H1 (cell line): ENCODE results near the gene NEGR1. TPM values are rescaled to one million over a fixed set of nuclear protein-coding genes. Genes with fewer than 3 reads are reported as not detected.

Source experiments
- CTCF ChIA-PET: fragments of 300-600 bp; sonication (Branson Sonifier 250); formaldehyde crosslinking; loops from one replicate; lab custom pipeline; 2021; ENCODE audit not compliant: partially characterized antibody; lab: Charles Lee
- POLR2A ChIA-PET: fragments of 300-600 bp; sonication (Branson Sonifier 250); formaldehyde crosslinking; loops from one replicate; lab custom pipeline; 2021; ENCODE audit warnings: inconsistent platforms; ENCODE audit not compliant: partially characterized antibody; lab: Charles Lee
- DNase-seq, 2 experiments: peaks; one replicate each; pipeline versions ENCODE4 v3.0.0 to v3.0.0-alpha.2; 2010 to 2022; ENCODE audit warnings: low spot score in 2 of 2, low read depth in 1 of 2, mixed read lengths in 1 of 2
- FAIRE-seq: peaks from 2 replicates; lab custom pipeline; 2011; peaks lifted over from hg19 to GRCh38; lab: Jason Lieb, UNC
- H2AFZ ChIP-seq: 2 replicates; pipeline ENCODE4 v1.8.1; 2012; ENCODE audit warnings: low read length, inconsistent platforms
- H2AK5ac ChIP-seq: 2 replicates; pipeline ENCODE4 v1.6.1; 2013; ENCODE audit warnings: low read depth, low read length
- H2BK120ac ChIP-seq: replicated peaks from 2 replicates; pipeline ENCODE3; 2013; ENCODE audit warnings: low read depth, low read length, inconsistent platforms
- H2BK12ac ChIP-seq: 2 replicates; pipeline ENCODE4 v1.6.1; 2013; ENCODE audit warnings: low read depth, low read length
- H2BK15ac ChIP-seq: 2 replicates; pipeline ENCODE4 v1.6.1; 2013; ENCODE audit warnings: low read length
- H2BK20ac ChIP-seq: 2 replicates; pipeline ENCODE4 v1.6.1; 2013; ENCODE audit warnings: low read length
- H2BK5ac ChIP-seq: 2 replicates; pipeline ENCODE4 v1.6.1; 2013; ENCODE audit warnings: low read depth, low read length
- H3K14ac ChIP-seq: 2 replicates; pipeline ENCODE4 v1.6.1; 2013; ENCODE audit warnings: inconsistent platforms; ENCODE audit not compliant: insufficient read length
- H3K18ac ChIP-seq: 2 replicates; pipeline ENCODE4 v1.6.1; 2013; ENCODE audit warnings: low read length; ENCODE audit errors: extremely low read depth
- H3K23ac ChIP-seq: 2 replicates; pipeline ENCODE4 v1.6.1; 2013; ENCODE audit warnings: inconsistent platforms; ENCODE audit not compliant: insufficient read length
- H3K23me2 ChIP-seq: 2 replicates; pipeline ENCODE4 v1.6.1; 2013; ENCODE audit warnings: low read depth, low read length
- H3K27ac ChIP-seq: 2 replicates; pipeline ENCODE4 v1.6.1; 2011; ENCODE audit warnings: low read depth, low read length, inconsistent platforms
- H3K27me3 ChIP-seq, 4 experiments: replicated peaks in 1 of 4; 1 replicate in 1 of 4; 2 replicates in 3 of 4; pipeline versions ENCODE4 v1.6.1 to v1.8.1; 2011 to 2013; ENCODE audit warnings: low read length in 3 of 4, mild to moderate bottlenecking in 3 of 4, inconsistent platforms in 2 of 4, mixed read lengths in 2 of 4, moderate library complexity in 1 of 4; ENCODE audit not compliant: control insufficient read depth in 3 of 4, insufficient read depth in 3 of 4; ENCODE audit errors: extremely low read depth in 1 of 4
- H3K36me3 ChIP-seq, 4 experiments: 2 replicates each; pipeline versions ENCODE4 v1.6.1 to v1.8.1; 2011 to 2013; ENCODE audit warnings: mild to moderate bottlenecking in 4 of 4, low read length in 3 of 4, moderate library complexity in 2 of 4, control low read depth in 1 of 4, inconsistent platforms in 1 of 4; ENCODE audit not compliant: insufficient read depth in 4 of 4, control insufficient read depth in 2 of 4
- H3K4ac ChIP-seq: replicated peaks from 2 replicates; pipeline ENCODE3; 2013; ENCODE audit warnings: low read length, low read depth, mixed read lengths, inconsistent platforms; ENCODE audit not compliant: insufficient read length
- H3K4me1 ChIP-seq, 4 experiments: replicated peaks in 1 of 4; 1 replicate in 1 of 4; 2 replicates in 3 of 4; pipeline versions ENCODE4 v1.6.1 to v1.8.1; 2011 to 2013; ENCODE audit warnings: low read length in 3 of 4, inconsistent platforms in 2 of 4, mixed read lengths in 1 of 4; ENCODE audit not compliant: insufficient read depth in 4 of 4, control insufficient read depth in 3 of 4
- H3K4me2 ChIP-seq, 2 experiments: 2 replicates each; pipeline versions ENCODE4 v1.6.1 to v1.8.1; 2011 to 2013; ENCODE audit warnings: low read depth in 2 of 2, low read length in 2 of 2, control low read depth in 1 of 2, inconsistent platforms in 1 of 2, mild to moderate bottlenecking in 1 of 2; ENCODE audit not compliant: insufficient read depth in 1 of 2
- H3K4me3 ChIP-seq, 4 experiments: fragments of 200-600, 300-600 bp in 1 of 4; sonication (generic), shearing (Covaris generic), sonication (Bioruptor Twin) in 1 of 4; 2 replicates each; pipeline versions ENCODE4 v1.5.1 to v1.8.1; 2011 to 2016; ENCODE audit warnings: low read length in 4 of 4, low read depth in 3 of 4, control low read depth in 2 of 4, inconsistent platforms in 2 of 4, mild to moderate bottlenecking in 2 of 4, mixed read lengths in 1 of 4, moderate library complexity in 1 of 4; ENCODE audit not compliant: insufficient read depth in 2 of 4; ENCODE audit errors: extremely low read depth in 1 of 4
- H3K56ac ChIP-seq: replicated peaks from 2 replicates; pipeline ENCODE3; 2013; ENCODE audit warnings: low read depth, mild to moderate bottlenecking, mixed read lengths, low read length, inconsistent platforms; ENCODE audit not compliant: insufficient read length
- H3K79me1 ChIP-seq: 2 replicates; pipeline ENCODE4 v1.6.1; 2013; ENCODE audit warnings: low read depth, low read length, control low read depth
- H3K79me2 ChIP-seq, 2 experiments: 2 replicates each; pipeline versions ENCODE4 v1.6.1 to v1.8.1; 2012 to 2013; ENCODE audit warnings: low read length in 2 of 2, mild to moderate bottlenecking in 2 of 2, inconsistent platforms in 1 of 2; ENCODE audit not compliant: insufficient read depth in 2 of 2, control insufficient read depth in 1 of 2
- H3K9ac ChIP-seq, 4 experiments: replicated peaks in 1 of 4; 1 replicate in 1 of 4; 2 replicates in 3 of 4; pipeline versions ENCODE4 v1.6.1 to v1.8.1; 2011 to 2013; ENCODE audit warnings: low read depth in 3 of 4, low read length in 3 of 4, control low read depth in 2 of 4, mild to moderate bottlenecking in 2 of 4, moderate library complexity in 2 of 4, inconsistent platforms in 1 of 4; ENCODE audit errors: extremely low read depth in 1 of 4
- H3K9me3 ChIP-seq, 2 experiments: 2 replicates each; pipeline versions ENCODE4 v1.6.1 to v1.8.1; 2012 to 2013; ENCODE audit warnings: mild to moderate bottlenecking in 2 of 2, moderate library complexity in 2 of 2, control low read depth in 1 of 2, inconsistent platforms in 1 of 2, low read depth in 1 of 2, low read length in 1 of 2, mixed read lengths in 1 of 2; ENCODE audit not compliant: insufficient read depth in 2 of 2
- H4K20me1 ChIP-seq, 2 experiments: replicated peaks in 1 of 2; 2 replicates each; pipeline versions ENCODE3 to v1.8.1; 2011 to 2013; ENCODE audit warnings: inconsistent platforms in 2 of 2, low read length in 2 of 2, mild to moderate bottlenecking in 1 of 2; ENCODE audit not compliant: insufficient read depth in 2 of 2, control insufficient read depth in 1 of 2
- H4K5ac ChIP-seq: 2 replicates; pipeline ENCODE4 v1.6.1; 2013; ENCODE audit warnings: low read length, low read depth, mixed read lengths, inconsistent platforms; ENCODE audit not compliant: insufficient read length
- H4K8ac ChIP-seq: 2 replicates; pipeline ENCODE4 v1.8.0; 2013; ENCODE audit warnings: mild to moderate bottlenecking, moderate library complexity, low read length, inconsistent platforms; ENCODE audit not compliant: insufficient read depth; ENCODE audit errors: extremely low read depth
- H4K91ac ChIP-seq: replicated peaks from 2 replicates; pipeline ENCODE3; 2013; ENCODE audit warnings: low read length, mixed read lengths, inconsistent platforms; ENCODE audit not compliant: insufficient read length
- ATF2 ChIP-seq: IDR thresholded peaks from 2 replicates; pipeline ENCODE4 v1.6.1; 2012; ENCODE audit warnings: low read length, inconsistent platforms
- EGR1 ChIP-seq: IDR thresholded peaks from 2 replicates; pipeline ENCODE4 v1.6.1; 2011; ENCODE audit warnings: low read depth, low read length, borderline replicate concordance
- EP300 ChIP-seq, 2 experiments: IDR thresholded peaks; 1 replicate in 1 of 2; 2 replicates in 1 of 2; pipeline ENCODE4 v1.6.1; 2011 to 2012; ENCODE audit warnings: low read depth in 2 of 2, low read length in 2 of 2, mild to moderate bottlenecking in 2 of 2, borderline replicate concordance in 1 of 2, inconsistent platforms in 1 of 2, moderate library complexity in 1 of 2
- EZH2 ChIP-seq: fragments of 200-600 bp; sonication (generic); IDR thresholded peaks from 2 replicates; pipeline ENCODE4 v1.7.1; 2012; ENCODE audit warnings: low read depth, mild to moderate bottlenecking, moderate library complexity, low read length, inconsistent platforms; ENCODE audit not compliant: severe bottlenecking
- FOSL1 ChIP-seq: IDR thresholded peaks from 2 replicates; pipeline ENCODE4 v1.6.1; 2011; ENCODE audit warnings: mild to moderate bottlenecking, low read depth, low read length, moderate library complexity; ENCODE audit not compliant: insufficient read depth
- GABPA ChIP-seq: IDR thresholded peaks from 2 replicates; pipeline ENCODE4 v1.6.1; 2011; ENCODE audit warnings: mild to moderate bottlenecking, low read length, moderate library complexity, borderline replicate concordance; ENCODE audit not compliant: insufficient read depth
- GTF2F1 ChIP-seq: IDR thresholded peaks from 2 replicates; pipeline ENCODE4 v1.6.1; 2012; ENCODE audit warnings: low read depth, low read length, improper control_type of control experiment, borderline replicate concordance
- MAFK ChIP-seq: IDR thresholded peaks from 2 replicates; pipeline ENCODE4 v1.6.1; 2012; ENCODE audit warnings: low read depth, mild to moderate bottlenecking, improper control_type of control experiment, low read length
- MAX ChIP-seq: IDR thresholded peaks from 2 replicates; pipeline ENCODE4 v1.6.1; 2012; ENCODE audit warnings: inconsistent platforms
- SIN3A ChIP-seq, 2 experiments: IDR thresholded peaks in 1 of 2; conservative IDR thresholded peaks in 1 of 2; 2 replicates each; pipeline ENCODE4 v1.6.1; 2011 to 2012; ENCODE audit warnings: low read length in 2 of 2, improper control_type of control experiment in 1 of 2, low read depth in 1 of 2, mild to moderate bottlenecking in 1 of 2
- YY1 ChIP-seq: IDR thresholded peaks from 2 replicates; pipeline ENCODE4 v1.6.1; 2011; ENCODE audit warnings: low read depth, mild to moderate bottlenecking, low read length
- WGBS, 2 experiments: shearing (Covaris generic) in 1 of 2; methylation state at CpG; one replicate each; pipeline versions ENCODE4 v1.1.6 to v1.1.7; 2013 to 2015; ENCODE audit warnings: low lambda C conversion rate in 2 of 2, mixed read lengths in 2 of 2, inconsistent platforms in 1 of 2, low coverage in 1 of 2, missing lambda C conversion rate in 1 of 2; ENCODE audit not compliant: insufficient replicate concordance in 2 of 2, insufficient coverage in 1 of 2, insufficient read length in 1 of 2; ENCODE audit errors: extremely low coverage in 1 of 2, missing lambda C conversion rate in 1 of 2; 5-methylcytosine and 5-hydroxymethylcytosine counted together
- polyA plus RNA-seq, 7 experiments: library from polyadenylated mRNA; depleted of rRNA in 3 of 7; stranded (reverse) in 5 of 7; unstranded in 2 of 7; fragments of >200 nt in 5 of 7; fragments of 200-250 nt in 2 of 7; gene quantifications; 1 replicate in 5 of 7; 2 replicates in 1 of 7; 4 replicates in 1 of 7; pipeline versions ENCODE4 v1.2.1 to v1.2.3, GENCODE V29; 2011 to 2013; ENCODE audit warnings: missing spikeins in 2 of 7, mixed read lengths in 2 of 7
- total RNA-seq: library from RNA; stranded (reverse); fragmentation: NEBNext Ultra II Directional; extraction: Animal tissue kit (Norgen Biotek cat#: 25700); gene quantifications from 2 replicates; pipeline ENCODE4 v1.2.1, GENCODE V29; 2021

NEGR1 gene
- total and polyA plus RNA-seq, 2 of the 8 experiments (the other 6 are each of a cell fraction or from before 2014, with no cell fraction given) = 0.71 to 1.3 TPM

GRCh38 chr1:71766748-71767147 lies 515.6 kb downstream of the NEGR1 start:
- H2AK5ac ChIP-seq = no peak overlapping the region
- DNase-seq (no peak), FAIRE-seq (no peak)
- no peaks in the 10 kb centered on the region for H3K36me3 ChIP-seq
- H3K27ac ChIP-seq = no peak overlapping the region
- no peak overlapping the region for H3K9ac ChIP-seq
- no peak overlapping the region for H2BK12ac ChIP-seq
- no peak overlapping the region for H2BK5ac ChIP-seq
- no peak overlapping the region for H3K56ac ChIP-seq
- WGBS, 2 experiments = 86% methylated on average over 4 of the region's 4 CpGs; no CpG with 5 or more reads in 1 of the 2 experiments
- no peak overlapping the region for H3K18ac ChIP-seq
- no peak overlapping the region for H2BK15ac ChIP-seq
- POLR2A ChIA-PET = no interaction called here
- no peaks in the 10 kb centered on the region for H4K20me1 ChIP-seq
- H3K4me1 ChIP-seq = no peaks in the 10 kb centered on the region
- H2BK20ac ChIP-seq = no peak overlapping the region
- no peaks in the 10 kb centered on the region for H3K9me3 ChIP-seq
- no peaks in the 10 kb centered on the region; the same call in 1 of the 2 replicates for H3K23me2 ChIP-seq
- H4K8ac ChIP-seq = no peak overlapping the region
- no peak overlapping the region for H3K4me3 ChIP-seq
- H3K27me3 ChIP-seq = no peaks in the 10 kb centered on the region
- no peak overlapping the region for H3K23ac ChIP-seq
- no peaks in the 10 kb centered on the region for H3K79me2 ChIP-seq
- no peak overlapping the region for H3K14ac ChIP-seq
- no peak overlapping the region; the same call in 1 of the 2 replicates for H2AFZ ChIP-seq
- H3K79me1 ChIP-seq = no peaks in the 10 kb centered on the region
- no peak overlapping the region for H3K4me2 ChIP-seq
- CTCF ChIA-PET = no interaction called here
- H4K5ac ChIP-seq = no peak overlapping the region
- no peak overlapping the region for H2BK120ac ChIP-seq
- no peak overlapping the region for H3K4ac ChIP-seq
- no peak overlapping the region for H4K91ac ChIP-seq
- no peak for TF ChIP-seq YY1
- no peak for TF ChIP-seq GTF2F1
- no peak for TF ChIP-seq FOSL1
- TF ChIP-seq MAX = no peak
- no peak for TF ChIP-seq SIN3A (conservative IDR thresholded peaks at IDR 0.05 in 1 of 2, IDR thresholded peaks at IDR 0.05 in 1 of 2; ENCODE audit: low read depth in 1 of 2, low read length in 2 of 2)
- TF ChIP-seq GABPA = no peak
- TF ChIP-seq ATF2 = no peak
- no peak for TF ChIP-seq MAFK
- TF ChIP-seq EZH2 = no peak
- no peak for TF ChIP-seq EGR1
- TF ChIP-seq EP300 (IDR thresholded peaks at IDR 0.05; ENCODE audit: borderline replicate concordance in 1 of 2, low read depth in 2 of 2, low read length in 2 of 2) = no peak
